ENCODE measurements around the gene XIAP.
"Not testable (repeated sequence)": the region's sequence is repeated elsewhere in the genome, so short reads cannot be mapped to it uniquely, and the experiment has no call there.

Gene XIAP

DNA sequence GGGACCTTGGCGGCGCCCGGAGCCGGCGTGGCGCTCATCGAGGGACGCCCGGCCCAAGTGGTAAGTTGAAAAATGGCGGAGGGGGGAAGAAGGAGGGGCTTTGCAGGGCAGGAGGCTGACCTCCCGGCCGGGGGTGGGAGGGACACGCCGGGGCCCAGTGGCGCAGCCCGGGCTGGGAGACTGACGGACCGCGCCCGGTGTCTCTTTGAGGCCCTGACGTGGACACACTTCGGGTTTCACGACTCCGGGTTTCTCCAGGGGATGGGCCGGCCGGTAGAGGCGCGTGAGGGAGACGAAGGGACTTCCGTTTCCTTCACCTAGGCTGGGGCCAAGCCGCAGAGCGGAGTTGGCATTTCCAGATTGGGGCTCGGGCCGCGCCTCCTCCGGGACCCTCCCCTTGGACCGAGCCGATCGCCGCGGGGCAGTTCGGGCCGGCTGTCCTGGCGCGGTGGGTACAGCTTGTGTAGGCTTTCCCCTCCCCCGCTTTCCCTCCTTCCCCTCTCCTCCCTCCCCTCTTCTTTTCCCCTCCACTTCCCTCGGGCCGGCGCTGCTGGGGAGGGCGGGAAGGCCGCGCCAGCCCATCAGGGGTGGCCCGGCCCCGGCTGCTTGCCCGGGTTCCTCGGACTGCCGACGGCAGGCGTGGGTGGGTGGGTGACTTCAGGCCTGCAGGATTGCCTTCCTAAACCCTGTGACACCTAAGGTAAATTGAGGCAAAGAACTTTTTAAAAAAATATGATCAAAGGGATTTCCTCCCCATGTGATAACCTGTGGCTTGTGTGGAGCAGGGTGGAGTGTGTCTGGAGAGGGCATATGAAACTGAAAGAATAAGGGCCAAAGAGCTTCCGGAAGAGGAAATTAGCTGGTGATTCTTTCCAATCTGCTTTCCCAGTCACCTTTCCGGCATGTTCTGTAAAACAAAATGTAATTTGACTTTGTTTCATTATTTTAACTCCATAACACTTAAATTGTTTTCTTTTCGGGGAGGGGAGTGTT, at the start of gene XIAP:
XIAP (plus strand) TSS at position 208 of the 993 bp plus-strand sequence. CDS start 25,610 bp downstream, outside the sequence.
- peak; percentile 40 for DNase-seq

DNA sequence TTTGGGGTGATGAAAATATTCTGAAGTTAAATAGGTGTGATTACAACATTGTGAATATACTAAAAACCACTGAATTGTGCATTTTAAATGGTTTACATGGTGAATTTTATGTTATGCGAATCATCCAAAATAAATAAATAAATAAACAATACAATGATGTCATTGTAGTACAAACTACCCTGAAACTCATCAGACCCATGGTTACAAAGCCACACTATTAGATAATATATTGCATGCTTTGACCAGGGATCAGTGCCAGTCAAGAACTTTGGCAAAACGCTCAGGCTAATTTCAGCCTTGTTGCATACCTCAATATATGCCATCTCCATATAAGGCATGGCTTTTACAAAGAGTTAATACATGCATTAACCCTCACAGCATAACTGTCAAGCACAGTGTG, 45.5 kb upstream of the XIAP start:
- no peak for DNase-seq

DNA sequence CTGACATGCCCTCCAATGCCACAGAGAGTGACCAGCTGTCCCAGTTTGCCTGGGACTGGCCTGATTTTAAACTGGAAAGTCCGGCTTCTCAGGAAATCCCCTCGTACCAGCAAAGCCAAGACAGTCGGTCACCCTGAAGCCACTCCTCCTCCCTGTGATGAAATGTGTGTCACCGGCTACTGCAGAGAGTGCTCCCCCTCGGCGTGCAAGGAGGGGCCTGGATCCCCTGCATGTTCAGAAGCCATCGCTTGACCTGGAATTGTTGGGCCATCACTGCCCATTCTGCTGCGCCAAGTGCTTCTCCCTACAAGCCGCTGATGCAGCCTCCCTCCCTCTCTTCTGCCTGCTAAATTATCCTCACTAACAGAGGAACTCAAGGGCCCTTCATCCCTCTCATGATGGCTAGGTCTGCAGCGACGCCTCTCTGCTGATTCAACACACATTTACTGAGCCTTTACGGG, 44.9 kb upstream of the XIAP start:
- DNase-seq, result peak; percentile 20

DNA sequence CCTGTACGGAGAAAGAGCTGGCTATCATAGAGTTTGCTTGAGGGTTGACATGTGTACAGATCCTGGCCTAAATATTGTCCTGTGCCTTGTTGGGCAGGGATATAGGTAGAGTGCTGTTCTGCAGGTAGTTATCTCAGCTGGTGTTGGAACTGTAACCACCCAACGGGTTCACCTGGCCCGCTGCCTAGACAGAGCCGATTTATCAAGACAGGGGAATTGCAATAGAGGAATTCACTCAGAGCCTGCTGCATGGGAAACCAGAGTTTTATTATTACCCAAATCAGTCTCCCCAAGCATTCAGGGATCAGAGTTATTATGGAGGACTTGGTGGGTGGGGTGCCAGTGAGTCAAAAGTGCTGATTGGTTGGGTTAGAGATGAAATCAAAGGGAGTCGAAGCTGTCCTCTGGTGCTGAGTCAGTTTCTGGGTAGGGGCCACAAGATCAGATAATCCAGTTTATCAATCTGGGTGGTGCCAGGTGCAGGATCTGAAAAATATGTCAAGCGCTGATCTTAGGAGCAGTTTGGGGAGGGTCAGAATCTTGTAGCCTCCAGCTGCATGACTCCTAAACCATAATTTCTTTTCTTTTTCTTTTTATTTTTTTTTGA, 42.5 kb upstream of the XIAP start:
- no peak for DNase-seq

GRCh38 chrX:123818243-123818642, 41.6 kb upstream of the XIAP start:
- no peak for DNase-seq

DNA sequence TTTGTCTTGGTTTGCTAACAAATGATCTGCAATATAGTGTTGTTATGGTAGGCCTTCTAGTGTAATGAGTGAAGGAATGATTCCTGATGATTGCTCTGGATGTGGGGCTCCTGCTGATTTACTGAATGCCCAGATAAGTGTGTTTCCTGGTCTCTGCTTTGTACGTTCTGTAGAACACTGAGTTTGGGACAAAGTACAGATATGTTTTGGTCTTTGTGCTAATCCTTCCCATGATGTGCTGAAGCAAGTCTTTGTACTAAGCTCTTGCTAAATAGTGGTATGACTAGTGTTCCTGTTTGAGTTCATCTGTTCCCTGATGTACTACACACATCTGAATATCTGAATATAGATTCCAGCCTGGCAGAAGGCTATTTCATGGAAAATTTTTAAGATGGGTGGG, 36.9 kb upstream of the XIAP start:
- DNase-seq, result no peak

DNA sequence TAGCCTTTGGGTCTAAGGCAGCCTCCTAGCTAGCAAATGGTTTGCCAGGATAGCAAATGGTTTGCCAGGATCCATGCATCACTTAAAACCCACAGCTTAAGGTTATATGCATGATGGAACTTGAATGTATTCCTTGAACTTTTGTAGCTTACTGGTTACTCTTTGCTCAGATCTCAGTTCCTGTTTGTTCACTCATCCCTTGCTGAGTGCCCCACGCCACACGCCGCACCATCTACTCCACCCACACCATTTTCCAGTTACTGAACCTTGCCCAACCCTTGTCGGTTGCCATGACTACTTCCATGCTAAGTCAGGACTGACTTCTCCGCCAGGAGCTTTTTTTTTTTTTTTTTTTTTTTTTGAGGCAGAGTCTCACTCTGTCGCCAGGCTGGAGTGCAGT, 29.5 kb upstream of the XIAP start:
- no peak for DNase-seq

DNA sequence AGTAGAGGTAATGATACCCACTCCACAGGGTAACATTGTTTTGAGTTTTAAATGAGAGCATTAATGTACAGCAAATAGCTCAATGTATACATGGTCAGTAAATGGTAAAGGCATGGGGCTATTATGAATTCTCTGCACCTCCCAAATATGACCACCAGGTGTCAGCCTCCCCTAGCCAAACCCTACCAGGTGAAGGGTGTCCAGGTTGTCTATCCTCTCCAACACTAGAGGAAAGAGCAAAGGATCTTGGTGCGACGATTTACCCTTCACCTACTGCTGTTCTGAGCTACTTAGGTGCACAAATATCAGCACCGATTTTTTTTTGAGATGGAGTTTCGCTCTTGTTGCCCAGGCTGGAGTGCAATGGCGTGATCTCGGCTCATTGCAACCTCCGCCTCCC, 26.5 kb upstream of the XIAP start:
- peak; percentile 36 for DNase-seq

DNA sequence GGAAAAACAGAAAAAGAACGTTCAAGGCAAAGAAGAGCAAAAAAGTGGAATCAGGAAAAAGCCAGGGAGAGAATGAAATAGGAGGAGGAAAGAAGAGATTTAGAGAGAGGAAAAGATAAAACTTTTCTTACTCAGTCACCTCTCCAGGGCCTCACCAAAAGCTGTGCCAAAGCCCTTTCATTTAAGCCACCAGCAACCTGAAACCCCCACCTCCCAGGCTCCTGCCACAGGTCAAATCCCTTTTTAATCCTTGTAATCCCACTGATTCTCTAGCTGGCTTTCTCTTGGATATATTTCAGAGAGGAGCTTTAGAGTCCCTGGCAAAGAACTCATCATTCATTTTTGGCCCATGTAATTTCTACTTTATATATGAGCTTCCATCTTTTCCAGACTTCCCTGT, 25.7 kb upstream of the XIAP start:
- no peak for DNase-seq

DNA sequence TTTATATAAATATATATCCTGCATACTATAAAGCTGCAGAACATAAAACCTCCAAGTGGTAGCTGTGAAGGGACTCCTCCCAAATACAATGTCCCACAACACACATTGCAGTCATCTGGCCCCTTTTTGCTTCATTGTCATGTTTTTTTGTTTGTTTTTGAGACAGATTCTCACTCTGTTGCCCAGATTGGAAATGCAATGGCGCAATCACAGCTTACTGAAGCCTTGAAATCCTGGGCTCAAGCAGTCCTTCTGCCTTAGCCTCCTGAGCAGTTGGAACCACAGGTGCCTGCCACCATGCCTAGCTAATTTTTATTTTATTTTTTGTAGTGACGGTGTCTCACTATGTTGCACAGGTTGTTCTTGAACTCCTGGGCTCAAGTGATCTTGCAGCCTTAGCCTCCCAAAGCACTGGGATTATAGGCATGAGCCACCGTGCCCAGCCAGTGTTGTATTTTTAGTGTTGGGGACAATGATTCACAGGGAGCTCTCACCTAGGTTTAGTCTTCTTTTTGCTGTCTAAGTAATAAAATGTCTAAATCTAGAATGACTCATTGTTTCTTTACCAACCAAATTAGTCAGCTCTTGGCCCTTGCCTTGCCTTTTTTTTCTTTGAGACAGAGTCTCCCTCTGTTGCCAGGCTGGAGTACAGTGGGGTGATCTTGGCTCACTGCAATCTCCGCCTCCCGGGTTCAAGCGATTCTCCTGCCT, 24.0 kb upstream of the XIAP start:
- DNase-seq, result no peak

DNA sequence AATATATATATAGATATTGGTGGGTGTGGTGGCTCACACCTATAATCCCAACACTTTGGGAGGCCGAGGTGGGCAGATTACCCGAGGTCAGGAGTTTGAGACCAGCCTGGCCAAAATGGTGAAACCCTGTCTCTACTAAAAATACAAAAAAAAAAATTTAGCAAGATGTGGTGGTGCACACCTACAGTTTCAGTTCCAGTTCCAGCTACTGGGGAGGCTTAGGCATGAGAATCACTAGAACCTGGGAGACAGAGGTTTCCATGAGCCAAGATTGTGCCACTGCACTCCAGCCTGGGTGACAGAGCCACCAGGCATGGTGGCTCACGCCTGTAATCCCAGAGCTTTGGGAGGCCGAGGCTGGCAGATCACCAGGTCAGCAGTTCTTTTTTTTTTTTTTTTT, 14.7 kb upstream of the XIAP start:
- not testable (repeated sequence) for DNase-seq

DNA sequence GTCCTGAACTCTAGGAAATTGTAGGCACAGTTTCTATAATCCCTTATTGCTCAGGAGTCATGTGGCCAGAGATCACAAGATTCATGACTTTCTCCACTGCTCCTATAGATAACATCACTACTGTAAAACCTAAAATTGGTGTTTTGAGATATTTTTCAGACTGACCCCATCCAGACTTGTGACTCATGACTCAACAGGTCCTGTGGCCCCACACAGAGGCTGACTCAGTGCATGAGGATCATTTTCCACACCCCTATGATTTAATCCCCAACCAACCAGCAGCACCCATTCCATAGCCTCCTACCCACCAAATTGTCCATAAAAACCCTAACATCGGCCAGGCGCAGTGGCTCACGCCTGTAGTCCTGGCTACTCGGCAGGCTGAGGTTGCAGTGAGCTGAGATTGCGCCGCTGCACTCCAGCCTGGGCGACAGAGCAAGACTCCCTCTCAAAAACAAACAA, 13.2 kb upstream of the XIAP start:
- DNase-seq, result no peak

- DNase-seq, result no peak
These were observed 12.8 kb upstream of the XIAP start for GRCh38 chrX:123847056-123847455.

GRCh38 chrX:123849096-123849495, 10.8 kb upstream of the XIAP start:
- no peak for DNase-seq

- DNase-seq, result not testable (repeated sequence)
These were observed 9.9 kb upstream of the XIAP start for GRCh38 chrX:123849906-123850305.

GRCh38 chrX:123851079-123851478, 8.8 kb upstream of the XIAP start:
- no peak for DNase-seq

- no peak for DNase-seq
These were observed 5.5 kb upstream of the XIAP start for GRCh38 chrX:123854329-123854728.

DNA sequence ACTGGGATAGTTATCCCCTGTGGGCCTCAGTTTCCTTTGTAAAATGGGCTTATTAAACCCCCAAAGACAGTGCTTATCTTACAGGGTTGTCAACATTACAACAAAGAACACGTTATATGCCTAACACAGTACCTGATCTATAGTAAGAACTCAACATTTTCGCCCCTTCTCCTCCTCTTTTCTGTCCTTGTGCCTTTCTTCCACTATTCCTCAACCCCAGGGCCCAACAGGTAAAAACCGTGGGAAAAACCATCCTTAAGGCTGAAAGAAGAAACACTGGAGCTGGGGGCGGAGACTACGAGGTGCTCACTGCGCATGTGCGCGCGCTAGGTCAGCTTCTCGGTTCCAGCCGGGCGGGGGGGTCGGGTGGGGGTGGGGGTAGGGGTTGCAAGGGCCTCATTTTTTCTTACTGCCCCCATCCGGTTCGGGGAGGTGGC, 426 bp upstream of the XIAP start:
- peak; percentile 74 for DNase-seq

GRCh38 chrX:123860983-123861382, 1.1 kb downstream of the XIAP start:
- peak; percentile 9 for DNase-seq

DNA sequence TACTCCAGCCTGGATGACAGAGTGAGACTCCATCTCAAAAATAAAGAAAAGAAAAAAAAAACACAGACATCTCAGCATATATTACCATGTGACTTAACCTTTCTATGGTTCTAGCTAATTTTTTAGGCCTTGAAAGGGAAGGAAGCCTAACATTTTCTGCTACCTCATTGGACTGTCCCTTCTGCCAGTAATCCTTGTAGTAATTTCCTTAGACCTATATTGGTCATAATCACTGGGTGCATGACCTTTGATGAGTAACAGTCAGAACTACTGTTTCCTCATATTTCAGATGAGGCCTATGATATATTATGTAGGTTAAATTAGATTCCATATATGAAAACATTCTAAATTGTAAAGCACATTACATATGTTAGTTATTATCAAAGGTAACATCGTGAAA, 9.6 kb downstream of the XIAP start:
- DNase-seq, result no peak

- DNase-seq, result no peak
These were observed 11.5 kb downstream of the XIAP start for GRCh38 chrX:123871309-123871708.

DNA sequence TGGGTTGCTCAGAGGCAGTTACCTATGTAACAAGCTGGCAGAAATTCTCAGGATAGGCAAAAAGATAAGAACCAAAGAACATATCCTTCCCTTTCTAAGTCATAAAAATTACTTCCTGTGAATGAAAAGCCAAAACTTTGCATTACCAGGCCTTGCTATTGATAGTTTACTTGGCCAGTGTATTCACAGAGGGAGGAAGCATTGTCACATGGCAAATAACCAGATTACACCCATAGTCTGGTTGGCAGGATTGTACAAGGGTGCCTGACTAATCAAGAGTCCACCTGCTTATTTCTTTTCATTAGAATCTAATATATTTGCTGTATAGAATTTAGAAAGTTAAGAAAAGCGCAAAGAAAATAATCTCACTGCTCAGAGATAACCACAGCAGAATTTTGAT, 14.1 kb downstream of the XIAP start:
- no peak for DNase-seq

- no peak for DNase-seq
These were observed 16.3 kb downstream of the XIAP start for GRCh38 chrX:123876177-123876576.
